Measurements from ENCODE around the gene EFHD2. TPM values are rescaled to one million over a fixed set of nuclear protein-coding genes. Genes with fewer than 3 reads are reported as not detected.
"Not testable (repeated sequence)": the region's sequence is repeated elsewhere in the genome, so short reads cannot be mapped to it uniquely, and the experiment has no call there.

The EFHD2 gene
- total RNA-seq, 4 donors from 2014 or later = 12.1 to 32.5 (median 20.4) TPM

GRCh38 chr1:15469361-15469760, 59.7 kb downstream of the EFHD2 start:
- Histone ChIP-seq H3K27me3 (no peaks in the 10 kb centered on the region), H3K9me3 (no peaks in the 10 kb centered on the region), H3K36me3 (no peaks in the 10 kb centered on the region), H3K4me1 (no peaks in the 10 kb centered on the region), H3K27ac (no peak overlapping the region), H3K4me3 (no peak overlapping the region)
- no peak for TF ChIP-seq CTCF (IDR thresholded peaks at IDR 0.05)
- TF ChIP-seq POLR2A (IDR thresholded peaks at IDR 0.05) = no peak
- DNase-seq = no peak
- intact Hi-C loops (cut with DNase I; ENCODE audit: low total_unique reads) = no loop called here

GRCh38 chr1:15469821-15470448, 60.2 kb downstream of the EFHD2 start:
- intact Hi-C loops (cut with DNase I; ENCODE audit: low total_unique reads); H3K9me3 ChIP-seq; H3K4me3 ChIP-seq; H3K27me3 ChIP-seq; H3K4me1 ChIP-seq; H3K27ac ChIP-seq; H3K36me3 ChIP-seq; DNase-seq: not testable (repeated sequence)

GRCh38 chr1:15471067-15471466, 61.4 kb downstream of the EFHD2 start:
- H3K27me3 ChIP-seq; H3K4me3 ChIP-seq; H3K27ac ChIP-seq; intact Hi-C loops (cut with DNase I; ENCODE audit: low total_unique reads); H3K36me3 ChIP-seq; H3K4me1 ChIP-seq; H3K9me3 ChIP-seq; DNase-seq: not testable (repeated sequence)

- H3K27me3 ChIP-seq; H3K4me1 ChIP-seq; H3K36me3 ChIP-seq; H3K27ac ChIP-seq; H3K9me3 ChIP-seq; intact Hi-C loops (cut with DNase I; ENCODE audit: low total_unique reads); H3K4me3 ChIP-seq; DNase-seq: not testable (repeated sequence)
Observed at GRCh38 chr1:15471723-15472122, 62.0 kb downstream of the EFHD2 start.

- no peak overlapping the region for H3K4me3 ChIP-seq
- no peaks in the 10 kb centered on the region for H3K4me1 ChIP-seq
- no peaks in the 10 kb centered on the region for H3K36me3 ChIP-seq
- intact Hi-C loops (cut with DNase I; ENCODE audit: low total_unique reads) = no loop called here
- TF ChIP-seq POLR2A (IDR thresholded peaks at IDR 0.05) (no peak), CTCF (IDR thresholded peaks at IDR 0.05) (no peak)
- no peaks in the 10 kb centered on the region for H3K27me3 ChIP-seq
- no peaks in the 10 kb centered on the region for H3K9me3 ChIP-seq
- no peak for DNase-seq
- no peak overlapping the region for H3K27ac ChIP-seq
Observed at GRCh38 chr1:15472587-15472986, 62.9 kb downstream of the EFHD2 start.

GRCh38 chr1:15475752-15476314, 66.1 kb downstream of the EFHD2 start, which contains the start of gene CELA2B:
CELA2B (plus strand) TSS chr1:15476104; CDS start chr1:15476126, 22 bp downstream.
- Histone ChIP-seq H3K36me3 (no peaks in the 10 kb centered on the region), H3K27ac (no peak within 1 kb of the TSS), H3K4me3 (no peak within 1 kb of the TSS), H3K27me3 (no peaks in the 10 kb centered on the region), H3K9me3 (no peaks in the 10 kb centered on the region), H3K4me1 (no peaks in the 10 kb centered on the region)
- intact Hi-C loops (cut with DNase I; ENCODE audit: low total_unique reads) = no loop called here
- TF ChIP-seq POLR2A (IDR thresholded peaks at IDR 0.05) (no peak), CTCF (IDR thresholded peaks at IDR 0.05) (no peak)
- no peak for DNase-seq
